GM21423 (cell line): ENCODE measurements around the gene LCA5.
"Not testable (repeated sequence)": the region's sequence is repeated elsewhere in the genome, so short reads cannot be mapped to it uniquely, and the experiment has no call there.

Experiments
- ATAC-seq: cut with Tn5 transposase; IDR thresholded peaks from one replicate; pipeline ENCODE4 v1.9.1; 2021; ENCODE audit warnings: mild to moderate bottlenecking, moderate library complexity; ENCODE audit not compliant: unreplicated experiment

The LCA5 gene

GRCh38 chr6:79536954-79537747, at the start of gene LCA5:
LCA5 (minus strand) TSS chr6:79537430; CDS start chr6:79518894, 18,536 bp downstream.
- ATAC-seq, result peak; percentile 100

- no peak for ATAC-seq
Measured at GRCh38 chr6:79586548-79586947, 49.3 kb upstream of the LCA5 start.

GRCh38 chr6:79584332-79584731, 47.1 kb upstream of the LCA5 start:
- ATAC-seq, result no peak

- ATAC-seq, result not testable (repeated sequence)
Measured at GRCh38 chr6:79577926-79578325, 40.7 kb upstream of the LCA5 start.

- no peak for ATAC-seq
Measured at GRCh38 chr6:79574630-79575225, 37.5 kb upstream of the LCA5 start.

GRCh38 chr6:79574174-79574573, 36.9 kb upstream of the LCA5 start:
- no peak for ATAC-seq

GRCh38 chr6:79571030-79571367, 33.8 kb upstream of the LCA5 start:
- no peak for ATAC-seq

- ATAC-seq, result peak; percentile 82
Measured at GRCh38 chr6:79570129-79571029, 33.1 kb upstream of the LCA5 start.

- ATAC-seq, result no peak
Measured at GRCh38 chr6:79568996-79569395, 31.8 kb upstream of the LCA5 start.

GRCh38 chr6:79564636-79565035, 27.4 kb upstream of the LCA5 start:
- ATAC-seq, result no peak

- ATAC-seq, result no peak
Measured at GRCh38 chr6:79559706-79560105, 22.5 kb upstream of the LCA5 start.

- ATAC-seq, result no peak
Measured at GRCh38 chr6:79557673-79558467, 20.6 kb upstream of the LCA5 start.

GRCh38 chr6:79554305-79554704, 17.1 kb upstream of the LCA5 start:
- no peak for ATAC-seq

GRCh38 chr6:79551401-79551800, 14.2 kb upstream of the LCA5 start:
- ATAC-seq, result no peak

- no peak for ATAC-seq
Measured at GRCh38 chr6:79548304-79548703, 11.1 kb upstream of the LCA5 start.

GRCh38 chr6:79546186-79546585, 9.0 kb upstream of the LCA5 start:
- no peak for ATAC-seq

GRCh38 chr6:79544939-79545450, 7.8 kb upstream of the LCA5 start:
- ATAC-seq, result peak; percentile 74

GRCh38 chr6:79544299-79544927, 7.2 kb upstream of the LCA5 start:
- peak; percentile 63 for ATAC-seq

GRCh38 chr6:79543886-79544285, 6.7 kb upstream of the LCA5 start:
- peak; percentile 22 for ATAC-seq

- ATAC-seq, result no peak
Measured at GRCh38 chr6:79543411-79543810, 6.2 kb upstream of the LCA5 start.
